ENCODE results near the gene ZDHHC4. TPM values are rescaled to one million over a fixed set of nuclear protein-coding genes. Genes with fewer than 3 reads are reported as not detected.
A peak's percentile ranks its signal among the peaks of the same experiment; 100 is the strongest.

ZDHHC4 gene
- total RNA-seq, 1 experiment from 2014 or later = 62.0 TPM

GRCh38 chr7:6528401-6529130 lies 48.7 kb upstream of the ZDHHC4 start:
- Histone ChIP-seq H2BK120ac (ENCODE audit: low read depth, low read length, poor library complexity, severe bottlenecking) (no peak overlapping the region), H3K56ac (ENCODE audit: insufficient read length, low read depth, low read length) (no peak overlapping the region), H2BK5ac (ENCODE audit: insufficient read length, low read length) (no peak overlapping the region), H3K4me2 (ENCODE audit: insufficient read depth, insufficient read length, low read length) (no peak overlapping the region), H3K4ac (ENCODE audit: low read depth, low read length) (no peak overlapping the region), H2AK5ac (ENCODE audit: insufficient read length, low read length) (no peak overlapping the region), H3K18ac (ENCODE audit: insufficient read length, low read depth, low read length) (no peak overlapping the region), H2BK15ac (ENCODE audit: low read depth, low read length) (no peak overlapping the region), H3K9ac (ENCODE audit: extremely low read depth, insufficient read length, low read length) (no peak overlapping the region), H4K5ac (ENCODE audit: insufficient read length, low read depth, low read length) (no peak overlapping the region), H3T11ph (ENCODE audit: low read length) (no peak overlapping the region), H4K8ac (replicated peaks; ENCODE audit: insufficient read length, low read depth, low read length) (no peak overlapping the region), H2BK20ac (ENCODE audit: low read depth, low read length, poor library complexity, severe bottlenecking) (no peak overlapping the region), H3K23ac (ENCODE audit: insufficient read length, low read depth, low read length) (no peak overlapping the region), H2BK12ac (ENCODE audit: insufficient read length, low read depth, low read length) (no peak overlapping the region), H3K23me2 (ENCODE audit: insufficient read length, low read depth, low read length, poor library complexity, severe bottlenecking) (peaks cover 16% of the 10 kb centered on the region), H3K79me1 (ENCODE audit: insufficient read depth, low read depth, low read length, poor library complexity, severe bottlenecking) (no peaks in the 10 kb centered on the region), H3K9me3 (ENCODE audit: control insufficient read depth, low read depth, low read length) (no peaks in the 10 kb centered on the region), H4K20me1 (ENCODE audit: control insufficient read depth, insufficient read depth, insufficient read length) (no peaks in the 10 kb centered on the region), H2AFZ (ENCODE audit: low read length) (no peak overlapping the region), H3K27ac (ENCODE audit: insufficient read length, low read depth, low read length) (no peak overlapping the region), H3K4me1 (ENCODE audit: insufficient read depth, low read length) (no peaks in the 10 kb centered on the region), H3K14ac (ENCODE audit: insufficient read depth, low read length) (no peak overlapping the region), H3K79me2 (ENCODE audit: insufficient read depth, low read length) (no peaks in the 10 kb centered on the region), H3K27me3 (ENCODE audit: insufficient read depth, low read length) (peaks cover 4% of the 10 kb centered on the region; the same call in 1 of the 2 replicates), H4K91ac (ENCODE audit: insufficient read length, low read depth, low read length) (no peak overlapping the region)
- Mint-ChIP-seq H3K4me1 (peaks cover 17 to 24% of the 10 kb centered on the region in 2 experiments), H3K27ac (no peak overlapping the region), H3K27me3 (ENCODE audit: low read depth) (peaks cover 81% of the 10 kb centered on the region), H3K9me3 (no peaks in the 10 kb centered on the region), H3K4me3 (peak overlapping the region in 1 of 2 experiments; percentile 42; a peak in 1 of 5 replicates), H3K36me3 (ENCODE audit: insufficient read depth in 1 of 3, low read depth in 3 of 3) (no peaks in the 10 kb centered on the region)
- DNase-seq = no peak
- WGBS (ENCODE audit: extremely low coverage, insufficient read length, low lambda C conversion rate) = no CpG with 5 or more reads among the region's 13 CpGs
- TF ChIP-seq CTCF (conservative IDR thresholded peaks at IDR 0.05) = no peak
